Measurements from ENCODE around the gene HEATR9.

- TF ChIP-seq, protein P1, sequence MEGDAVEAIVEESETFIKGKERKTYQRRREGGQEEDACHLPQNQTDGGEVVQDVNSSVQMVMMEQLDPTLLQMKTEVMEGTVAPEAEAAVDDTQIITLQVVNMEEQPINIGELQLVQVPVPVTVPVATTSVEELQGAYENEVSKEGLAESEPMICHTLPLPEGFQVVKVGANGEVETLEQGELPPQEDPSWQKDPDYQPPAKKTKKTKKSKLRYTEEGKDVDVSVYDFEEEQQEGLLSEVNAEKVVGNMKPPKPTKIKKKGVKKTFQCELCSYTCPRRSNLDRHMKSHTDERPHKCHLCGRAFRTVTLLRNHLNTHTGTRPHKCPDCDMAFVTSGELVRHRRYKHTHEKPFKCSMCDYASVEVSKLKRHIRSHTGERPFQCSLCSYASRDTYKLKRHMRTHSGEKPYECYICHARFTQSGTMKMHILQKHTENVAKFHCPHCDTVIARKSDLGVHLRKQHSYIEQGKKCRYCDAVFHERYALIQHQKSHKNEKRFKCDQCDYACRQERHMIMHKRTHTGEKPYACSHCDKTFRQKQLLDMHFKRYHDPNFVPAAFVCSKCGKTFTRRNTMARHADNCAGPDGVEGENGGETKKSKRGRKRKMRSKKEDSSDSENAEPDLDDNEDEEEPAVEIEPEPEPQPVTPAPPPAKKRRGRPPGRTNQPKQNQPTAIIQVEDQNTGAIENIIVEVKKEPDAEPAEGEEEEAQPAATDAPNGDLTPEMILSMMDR (IDR thresholded peaks at IDR 0.05), result no peak
- TF ChIP-seq CREB1 (CRISPR knock-in tag; IDR thresholded peaks at IDR 0.05) (no peak), PREB (CRISPR knock-in tag; IDR thresholded peaks at IDR 0.05; ENCODE audit: borderline replicate concordance) (no peak), NFYB (CRISPR knock-in tag; conservative IDR thresholded peaks at IDR 0.05; ENCODE audit: low read depth) (no peak), ZNF423 (CRISPR knock-in tag; IDR thresholded peaks at IDR 0.05) (no peak), SMAD3 (CRISPR knock-in tag; IDR thresholded peaks at IDR 0.05; ENCODE audit: borderline replicate concordance) (no peak), JUN (CRISPR knock-in tag; IDR thresholded peaks at IDR 0.05) (no peak)
- TF ChIP-seq, protein P2, sequence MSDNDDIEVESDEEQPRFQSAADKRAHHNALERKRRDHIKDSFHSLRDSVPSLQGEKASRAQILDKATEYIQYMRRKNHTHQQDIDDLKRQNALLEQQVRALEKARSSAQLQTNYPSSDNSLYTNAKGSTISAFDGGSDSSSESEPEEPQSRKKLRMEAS (CRISPR knock-in tag; IDR thresholded peaks at IDR 0.05), result no peak
- TF ChIP-seq, protein P3, sequence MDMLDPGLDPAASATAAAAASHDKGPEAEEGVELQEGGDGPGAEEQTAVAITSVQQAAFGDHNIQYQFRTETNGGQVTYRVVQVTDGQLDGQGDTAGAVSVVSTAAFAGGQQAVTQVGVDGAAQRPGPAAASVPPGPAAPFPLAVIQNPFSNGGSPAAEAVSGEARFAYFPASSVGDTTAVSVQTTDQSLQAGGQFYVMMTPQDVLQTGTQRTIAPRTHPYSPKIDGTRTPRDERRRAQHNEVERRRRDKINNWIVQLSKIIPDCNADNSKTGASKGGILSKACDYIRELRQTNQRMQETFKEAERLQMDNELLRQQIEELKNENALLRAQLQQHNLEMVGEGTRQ (CRISPR knock-in tag; IDR thresholded peaks at IDR 0.05), result no peak
- TF ChIP-seq, protein P4, sequence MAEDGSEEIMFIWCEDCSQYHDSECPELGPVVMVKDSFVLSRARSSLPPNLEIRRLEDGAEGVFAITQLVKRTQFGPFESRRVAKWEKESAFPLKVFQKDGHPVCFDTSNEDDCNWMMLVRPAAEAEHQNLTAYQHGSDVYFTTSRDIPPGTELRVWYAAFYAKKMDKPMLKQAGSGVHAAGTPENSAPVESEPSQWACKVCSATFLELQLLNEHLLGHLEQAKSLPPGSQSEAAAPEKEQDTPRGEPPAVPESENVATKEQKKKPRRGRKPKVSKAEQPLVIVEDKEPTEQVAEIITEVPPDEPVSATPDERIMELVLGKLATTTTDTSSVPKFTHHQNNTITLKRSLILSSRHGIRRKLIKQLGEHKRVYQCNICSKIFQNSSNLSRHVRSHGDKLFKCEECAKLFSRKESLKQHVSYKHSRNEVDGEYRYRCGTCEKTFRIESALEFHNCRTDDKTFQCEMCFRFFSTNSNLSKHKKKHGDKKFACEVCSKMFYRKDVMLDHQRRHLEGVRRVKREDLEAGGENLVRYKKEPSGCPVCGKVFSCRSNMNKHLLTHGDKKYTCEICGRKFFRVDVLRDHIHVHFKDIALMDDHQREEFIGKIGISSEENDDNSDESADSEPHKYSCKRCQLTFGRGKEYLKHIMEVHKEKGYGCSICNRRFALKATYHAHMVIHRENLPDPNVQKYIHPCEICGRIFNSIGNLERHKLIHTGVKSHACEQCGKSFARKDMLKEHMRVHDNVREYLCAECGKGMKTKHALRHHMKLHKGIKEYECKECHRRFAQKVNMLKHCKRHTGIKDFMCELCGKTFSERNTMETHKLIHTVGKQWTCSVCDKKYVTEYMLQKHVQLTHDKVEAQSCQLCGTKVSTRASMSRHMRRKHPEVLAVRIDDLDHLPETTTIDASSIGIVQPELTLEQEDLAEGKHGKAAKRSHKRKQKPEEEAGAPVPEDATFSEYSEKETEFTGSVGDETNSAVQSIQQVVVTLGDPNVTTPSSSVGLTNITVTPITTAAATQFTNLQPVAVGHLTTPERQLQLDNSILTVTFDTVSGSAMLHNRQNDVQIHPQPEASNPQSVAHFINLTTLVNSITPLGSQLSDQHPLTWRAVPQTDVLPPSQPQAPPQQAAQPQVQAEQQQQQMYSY (CRISPR knock-in tag; IDR thresholded peaks at IDR 0.05), result no peak
These were observed 49.2 kb downstream of the HEATR9 start for GRCh38 chr17:35819455-35819854.

All from WTC11 (cell line).